ENCODE results near the gene SH2B3. TPM values are rescaled to one million over a fixed set of nuclear protein-coding genes. Genes with fewer than 3 reads are reported as not detected.

SH2B3 gene
- total RNA-seq, 1 donor from 2014 or later: 36.4 TPM

- TF ChIP-seq CTCF (IDR thresholded peaks at IDR 0.05): no peak
- H3K27ac Mint-ChIP-seq (ENCODE audit: unreplicated experiment): peak overlapping the region; percentile 82
- peaks cover 43% of the 10 kb centered on the region for H3K36me3 Mint-ChIP-seq (ENCODE audit: unreplicated experiment)
- peaks cover 36% of the 10 kb centered on the region for H3K4me1 Mint-ChIP-seq (ENCODE audit: unreplicated experiment)
- no peaks in the 10 kb centered on the region for H3K27me3 Mint-ChIP-seq (ENCODE audit: unreplicated experiment)
- H3K9me3 Mint-ChIP-seq (ENCODE audit: unreplicated experiment): no peaks in the 10 kb centered on the region
- DNase-seq (ENCODE audit: extremely low spot score, unreplicated experiment): peak; percentile 17
- no peak overlapping the region for H3K4me3 Mint-ChIP-seq (ENCODE audit: unreplicated experiment)
These were observed 61.6 kb downstream of the SH2B3 start for GRCh38 chr12:111467092-111467856.

DNA sequence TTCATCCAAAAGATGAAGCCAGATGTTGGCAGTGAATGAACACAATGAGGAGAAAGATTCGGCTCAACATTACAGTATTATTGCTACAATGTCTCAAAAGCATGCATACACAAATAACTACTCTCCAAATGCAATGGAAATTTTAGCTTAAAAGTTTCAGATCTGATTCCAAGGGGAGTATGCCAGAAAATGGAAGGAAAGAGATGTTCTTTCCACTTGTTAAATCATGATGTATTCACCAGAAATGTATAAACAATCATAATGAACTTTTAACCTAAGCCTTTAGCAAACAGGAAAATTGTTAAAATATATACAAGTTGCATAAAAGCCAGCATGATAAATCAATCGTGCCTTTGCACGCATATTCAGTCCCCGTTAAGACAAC is 62.1 kb downstream of the SH2B3 start:
- Mint-ChIP-seq H3K4me1 (ENCODE audit: unreplicated experiment) (peaks cover 32% of the 10 kb centered on the region), H3K27me3 (ENCODE audit: unreplicated experiment) (no peaks in the 10 kb centered on the region), H3K9me3 (ENCODE audit: unreplicated experiment) (no peaks in the 10 kb centered on the region), H3K4me3 (ENCODE audit: unreplicated experiment) (no peak overlapping the region), H3K36me3 (ENCODE audit: unreplicated experiment) (peaks cover 43% of the 10 kb centered on the region), H3K27ac (ENCODE audit: unreplicated experiment) (peak overlapping the region; percentile 82)
- no peak for DNase-seq (ENCODE audit: extremely low spot score, unreplicated experiment)
- no peak for TF ChIP-seq CTCF (IDR thresholded peaks at IDR 0.05)

- Mint-ChIP-seq H3K4me3 (ENCODE audit: unreplicated experiment) (no peak overlapping the region), H3K36me3 (ENCODE audit: unreplicated experiment) (peaks cover 51% of the 10 kb centered on the region), H3K9me3 (ENCODE audit: unreplicated experiment) (no peaks in the 10 kb centered on the region), H3K27ac (ENCODE audit: unreplicated experiment) (peak overlapping the region; percentile 42), H3K27me3 (ENCODE audit: unreplicated experiment) (no peaks in the 10 kb centered on the region), H3K4me1 (ENCODE audit: unreplicated experiment) (peaks cover 32% of the 10 kb centered on the region)
- DNase-seq (ENCODE audit: extremely low spot score, unreplicated experiment): no peak
- TF ChIP-seq CTCF (IDR thresholded peaks at IDR 0.05): no peak
These were observed 63.7 kb downstream of the SH2B3 start for GRCh38 chr12:111469401-111469800.

DNA sequence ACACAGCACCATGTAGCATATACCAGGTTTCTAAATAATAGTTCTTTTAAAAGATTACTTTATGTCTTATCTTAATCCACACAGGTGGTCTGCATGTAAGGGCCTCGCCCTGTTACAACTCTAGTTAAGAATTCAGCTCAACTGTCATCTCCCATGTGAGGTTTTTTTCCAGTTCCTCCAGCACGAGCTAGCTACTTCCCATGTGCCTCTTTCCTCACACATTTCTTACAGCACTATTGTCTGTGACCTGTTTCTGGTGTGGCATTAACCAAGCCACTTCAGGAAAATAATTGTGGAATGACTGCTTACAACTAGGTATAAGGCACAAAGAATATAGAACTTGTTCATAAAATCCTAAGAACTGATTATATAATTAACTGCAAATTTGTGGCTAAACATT is 65.5 kb downstream of the SH2B3 start:
- Mint-ChIP-seq H3K27me3 (ENCODE audit: unreplicated experiment) (no peaks in the 10 kb centered on the region), H3K4me3 (ENCODE audit: unreplicated experiment) (no peak overlapping the region), H3K4me1 (ENCODE audit: unreplicated experiment) (peaks cover 32% of the 10 kb centered on the region), H3K36me3 (ENCODE audit: unreplicated experiment) (peaks cover 49% of the 10 kb centered on the region), H3K27ac (ENCODE audit: unreplicated experiment) (peak overlapping the region; percentile 21), H3K9me3 (ENCODE audit: unreplicated experiment) (no peaks in the 10 kb centered on the region)
- no peak for TF ChIP-seq CTCF (IDR thresholded peaks at IDR 0.05)
- no peak for DNase-seq (ENCODE audit: extremely low spot score, unreplicated experiment)

DNA sequence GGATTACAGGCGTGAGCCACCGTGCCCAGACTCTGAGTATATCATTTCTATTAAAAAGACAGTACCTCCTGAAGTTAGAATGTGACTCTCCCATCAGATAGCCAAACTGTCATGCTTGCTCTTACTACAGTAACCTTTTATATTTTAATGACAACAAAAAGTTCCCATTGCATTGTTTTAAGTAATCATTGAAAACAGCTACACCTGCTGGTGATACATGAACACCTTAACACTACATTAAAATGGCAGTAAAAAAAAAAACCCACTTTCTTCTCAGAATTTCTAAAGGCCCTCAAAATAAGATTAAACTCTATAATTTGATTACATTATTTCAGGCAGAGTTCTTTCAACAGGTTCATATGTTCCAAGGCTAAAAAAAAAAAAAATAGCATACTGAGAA is 76.7 kb downstream of the SH2B3 start:
- Mint-ChIP-seq H3K36me3 (ENCODE audit: unreplicated experiment) (peaks cover 40% of the 10 kb centered on the region), H3K9me3 (ENCODE audit: unreplicated experiment) (no peaks in the 10 kb centered on the region)

More for the DNA sequence above, 76.7 kb downstream of the SH2B3 start:
- no peak overlapping the region for H3K4me3 Mint-ChIP-seq (ENCODE audit: unreplicated experiment)
- peak; percentile 37 for TF ChIP-seq CTCF (IDR thresholded peaks at IDR 0.05)
- DNase-seq (ENCODE audit: extremely low spot score, unreplicated experiment): no peak
- no peaks in the 10 kb centered on the region for H3K4me1 Mint-ChIP-seq (ENCODE audit: unreplicated experiment)
- no peaks in the 10 kb centered on the region for H3K27me3 Mint-ChIP-seq (ENCODE audit: unreplicated experiment)
- no peak overlapping the region for H3K27ac Mint-ChIP-seq (ENCODE audit: unreplicated experiment)
